Hepatocyte (in vitro differentiated cells): ENCODE results near the gene FKRP. TPM values are rescaled to one million over a fixed set of nuclear protein-coding genes. Genes with fewer than 3 reads are reported as not detected.

Source experiments
- DNase-seq: peaks from one replicate; pipeline ENCODE4 v3.0.0-alpha.2; 2016; ENCODE audit warnings: low spot score
- H2AFZ ChIP-seq: fragments of 200-600 bp; sonication (generic); 2 replicates; pipeline ENCODE4 v1.6.0; 2016; ENCODE audit warnings: antibody characterized with exemption, mild to moderate bottlenecking
- H3K27ac ChIP-seq: fragments of 200-600 bp; sonication (generic); 2 replicates; pipeline ENCODE4 v1.5.1; 2016; ENCODE audit warnings: mild to moderate bottlenecking
- H3K27me3 ChIP-seq: fragments of 200-600 bp; sonication (generic); 2 replicates; pipeline ENCODE4 v1.6.1; 2016
- H3K36me3 ChIP-seq: fragments of 200-600 bp; sonication (generic); replicated peaks from 2 replicates; pipeline ENCODE4 v1.5.1; 2016; ENCODE audit warnings: low read depth; ENCODE audit not compliant: insufficient read depth
- H3K4me1 ChIP-seq: fragments of 200-600 bp; sonication (generic); 2 replicates; pipeline ENCODE4 v1.5.1; 2016; ENCODE audit warnings: mild to moderate bottlenecking, moderate library complexity; ENCODE audit not compliant: insufficient read depth
- H3K4me2 ChIP-seq: fragments of 200-600 bp; sonication (generic); 2 replicates; pipeline ENCODE4 v1.6.0; 2016
- H3K4me3 ChIP-seq: fragments of 200-600 bp; sonication (generic); 2 replicates; pipeline ENCODE4 v1.5.1; 2016; ENCODE audit warnings: mild to moderate bottlenecking
- H3K79me2 ChIP-seq: fragments of 200-600 bp; sonication (generic); 2 replicates; pipeline ENCODE4 v1.6.0; 2017; ENCODE audit warnings: mild to moderate bottlenecking
- H3K9me2 ChIP-seq: fragments of 200-600 bp; sonication (generic); replicated peaks from 2 replicates; pipeline ENCODE4 v1.6.0; 2017; ENCODE audit warnings: mild to moderate bottlenecking; ENCODE audit not compliant: insufficient read depth
- H3K9me3 ChIP-seq: fragments of 200-600 bp; sonication (generic); 2 replicates; pipeline ENCODE4 v1.5.1; 2016; ENCODE audit warnings: low read depth, mild to moderate bottlenecking
- H4K20me1 ChIP-seq: fragments of 200-600 bp; sonication (generic); 2 replicates; pipeline ENCODE4 v1.6.0; 2016; ENCODE audit warnings: mild to moderate bottlenecking; ENCODE audit not compliant: insufficient read depth, poor library complexity, severe bottlenecking
- EZH2 ChIP-seq: fragments of 200-600 bp; sonication (generic); IDR thresholded peaks from 2 replicates; pipeline ENCODE4 v1.6.1; 2016; ENCODE audit warnings: antibody characterized with exemption, mild to moderate bottlenecking, borderline replicate concordance
- EZH2phosphoT487 ChIP-seq: fragments of 200-600 bp; sonication (generic); IDR thresholded peaks from one replicate; pipeline ENCODE4 v1.6.1; 2018; ENCODE audit warnings: antibody characterized with exemption, mild to moderate bottlenecking, low read depth, moderate library complexity; ENCODE audit not compliant: unreplicated experiment, severe bottlenecking
- WGBS: methylation state at CpG from one replicate; pipeline ENCODE4 v1.1.6; 2016; ENCODE audit warnings: low lambda C conversion rate; ENCODE audit errors: missing lambda C conversion rate; 5-methylcytosine and 5-hydroxymethylcytosine counted together
- polyA plus RNA-seq: library from polyadenylated mRNA; unstranded; fragments of >200 nt; fragmentation: Nextera tagmentation; extraction: Ambion mirVana; gene quantifications from 2 replicates; pipeline ENCODE4 v1.2.1, GENCODE V29; 2016
- total RNA-seq: library from RNA; depleted of rRNA; stranded (reverse); fragments of >200 nt; gene quantifications from 2 replicates; pipeline ENCODE4 v1.2.3, GENCODE V29; 2014
- TF ChIP-seq, protein P1 (sequence below): fragments of 200-600 bp; sonication (generic); IDR thresholded peaks from 2 replicates; pipeline ENCODE4 v1.5.1; 2016; ENCODE audit warnings: antibody characterized with exemption, mild to moderate bottlenecking; ENCODE audit not compliant: poor library complexity

The FKRP gene
- total and polyA plus RNA-seq, 2 experiments from 2014 or later: 18.7 to 23.6 TPM

DNA sequence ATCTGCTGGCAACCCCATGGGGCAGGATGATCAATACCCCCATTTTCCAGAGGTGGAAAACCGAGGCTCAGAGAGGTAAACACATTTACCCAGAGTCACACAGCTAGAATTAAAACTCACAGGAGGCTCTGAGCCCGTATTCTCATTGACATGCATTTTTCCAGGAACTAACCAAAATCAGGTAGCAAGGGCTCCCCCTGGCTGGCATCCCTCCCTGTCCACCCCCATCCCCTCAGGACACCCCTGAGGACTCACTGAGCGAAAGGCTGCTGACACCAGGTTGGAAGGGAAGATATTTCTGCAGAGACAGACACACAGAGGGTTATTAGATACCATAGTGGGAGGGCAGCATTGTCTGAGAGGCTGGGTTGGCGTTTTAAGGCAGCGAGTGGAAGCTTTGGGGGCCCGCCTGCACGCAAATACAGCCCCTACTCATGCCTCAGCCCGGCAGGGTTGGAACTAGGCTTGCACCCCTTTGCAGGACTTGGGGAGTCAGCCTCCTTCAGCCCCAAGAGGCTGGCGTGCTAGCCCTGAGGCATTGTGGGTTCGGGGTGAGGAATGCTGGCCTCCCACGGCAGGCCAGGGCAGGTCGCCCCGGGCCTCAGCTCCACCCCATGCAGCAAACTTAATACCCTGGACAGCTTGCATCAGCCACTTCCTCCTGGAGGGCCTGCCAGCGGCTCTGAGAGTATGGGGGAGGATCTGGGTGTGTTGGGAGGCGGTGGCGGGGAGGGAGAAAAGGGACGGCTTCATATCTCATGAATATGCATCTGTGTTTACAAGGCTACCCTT lies 38.6 kb downstream of the FKRP start:
- 45% methylated on average over 16 of the region's 17 CpGs for WGBS
- Histone ChIP-seq H3K4me1 (peaks cover 27% of the 10 kb centered on the region), H3K79me2 (peaks cover 66% of the 10 kb centered on the region), H2AFZ (no peak overlapping the region), H4K20me1 (peaks cover 7% of the 10 kb centered on the region), H3K4me2 (peak overlapping the region; percentile 87), H3K36me3 (no peaks in the 10 kb centered on the region), H3K4me3 (no peak overlapping the region), H3K9me2 (no peaks in the 10 kb centered on the region), H3K27ac (peak overlapping the region; percentile 98), H3K9me3 (no peaks in the 10 kb centered on the region), H3K27me3 (no peaks in the 10 kb centered on the region)
- peak; percentile 84 for DNase-seq
- TF ChIP-seq, protein P1, sequence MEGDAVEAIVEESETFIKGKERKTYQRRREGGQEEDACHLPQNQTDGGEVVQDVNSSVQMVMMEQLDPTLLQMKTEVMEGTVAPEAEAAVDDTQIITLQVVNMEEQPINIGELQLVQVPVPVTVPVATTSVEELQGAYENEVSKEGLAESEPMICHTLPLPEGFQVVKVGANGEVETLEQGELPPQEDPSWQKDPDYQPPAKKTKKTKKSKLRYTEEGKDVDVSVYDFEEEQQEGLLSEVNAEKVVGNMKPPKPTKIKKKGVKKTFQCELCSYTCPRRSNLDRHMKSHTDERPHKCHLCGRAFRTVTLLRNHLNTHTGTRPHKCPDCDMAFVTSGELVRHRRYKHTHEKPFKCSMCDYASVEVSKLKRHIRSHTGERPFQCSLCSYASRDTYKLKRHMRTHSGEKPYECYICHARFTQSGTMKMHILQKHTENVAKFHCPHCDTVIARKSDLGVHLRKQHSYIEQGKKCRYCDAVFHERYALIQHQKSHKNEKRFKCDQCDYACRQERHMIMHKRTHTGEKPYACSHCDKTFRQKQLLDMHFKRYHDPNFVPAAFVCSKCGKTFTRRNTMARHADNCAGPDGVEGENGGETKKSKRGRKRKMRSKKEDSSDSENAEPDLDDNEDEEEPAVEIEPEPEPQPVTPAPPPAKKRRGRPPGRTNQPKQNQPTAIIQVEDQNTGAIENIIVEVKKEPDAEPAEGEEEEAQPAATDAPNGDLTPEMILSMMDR: peak; percentile 35
- no peak for TF ChIP-seq EZH2phosphoT487

DNA sequence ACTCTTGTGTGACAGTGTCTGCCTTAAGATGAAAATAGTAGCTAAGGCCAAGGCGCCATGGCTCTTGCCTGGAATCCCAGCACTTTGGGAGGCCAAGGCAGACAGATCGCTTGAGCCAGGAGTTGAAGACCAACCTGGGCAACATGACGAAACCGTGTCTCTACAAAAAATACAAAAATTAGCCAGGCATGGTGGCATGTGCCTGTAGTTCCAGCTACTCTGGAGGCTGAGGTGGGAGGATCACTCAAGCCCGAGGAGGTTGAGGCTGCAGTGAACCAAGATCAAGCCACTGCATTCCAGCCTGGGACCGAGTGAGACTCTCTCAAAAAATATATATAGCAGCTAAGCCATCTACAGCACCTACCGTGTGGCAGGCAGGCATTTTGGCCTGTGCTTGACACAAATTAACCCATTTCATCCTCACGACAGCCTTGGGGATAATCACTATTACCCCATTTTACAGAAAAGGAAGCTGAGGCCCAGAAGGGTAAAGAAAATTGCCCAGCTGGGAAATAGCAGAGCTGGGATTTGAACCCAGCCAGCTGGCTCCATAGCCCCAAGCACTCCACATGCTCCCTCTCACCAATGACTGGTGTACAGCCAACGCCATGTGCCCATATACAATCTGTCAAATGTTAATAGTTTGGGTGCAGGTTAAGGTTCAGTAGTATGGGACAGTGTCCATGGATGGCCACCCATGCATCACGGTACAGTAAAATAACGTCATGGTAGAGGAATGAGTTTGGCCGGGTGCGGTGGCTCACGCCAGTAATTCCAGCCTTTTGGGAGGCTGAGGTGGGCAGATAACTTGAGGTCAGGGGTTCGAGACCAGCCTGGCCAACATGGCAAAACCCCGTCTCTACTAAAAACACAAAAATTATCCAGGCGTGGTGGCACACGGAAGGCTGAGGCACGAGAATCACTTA lies 39.5 kb downstream of the FKRP start:
- Histone ChIP-seq H3K36me3 (no peaks in the 10 kb centered on the region), H4K20me1 (peaks cover 7% of the 10 kb centered on the region), H2AFZ (no peak overlapping the region), H3K4me2 (peak overlapping the region; percentile 87), H3K79me2 (peaks cover 65% of the 10 kb centered on the region), H3K9me3 (no peaks in the 10 kb centered on the region), H3K4me3 (peak overlapping the region; percentile 36), H3K4me1 (peaks cover 27% of the 10 kb centered on the region), H3K27ac (peak overlapping the region; percentile 98), H3K27me3 (no peaks in the 10 kb centered on the region), H3K9me2 (no peaks in the 10 kb centered on the region)
- WGBS: 84% methylated on average over 19 of the region's 19 CpGs
- no peak for DNase-seq
- TF ChIP-seq, protein P1: no peak
- TF ChIP-seq EZH2phosphoT487 (no peak), EZH2 (no peak)

DNA sequence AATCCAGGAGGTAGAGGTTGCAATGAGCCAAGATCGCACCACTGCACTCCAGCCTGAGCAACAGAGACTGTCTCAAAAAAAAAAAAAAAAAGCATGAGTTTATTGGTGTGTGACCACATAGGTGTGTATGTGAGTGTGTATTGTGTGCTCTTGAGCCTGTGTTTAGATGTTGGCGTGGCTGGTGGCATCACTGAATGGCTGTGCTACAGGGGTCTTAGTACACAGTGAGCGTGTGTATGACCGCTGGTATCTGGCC lies 40.1 kb downstream of the FKRP start:
- TF ChIP-seq, protein P1: no peak
- Histone ChIP-seq H3K4me1 (peaks cover 27% of the 10 kb centered on the region), H3K4me3 (peak overlapping the region; percentile 36), H3K27ac (peak overlapping the region; percentile 98), H3K9me2 (no peaks in the 10 kb centered on the region), H3K4me2 (peak overlapping the region; percentile 87), H3K9me3 (no peaks in the 10 kb centered on the region), H3K36me3 (no peaks in the 10 kb centered on the region), H4K20me1 (peaks cover 7% of the 10 kb centered on the region), H3K27me3 (no peaks in the 10 kb centered on the region), H3K79me2 (peaks cover 60% of the 10 kb centered on the region), H2AFZ (no peak overlapping the region)
- DNase-seq: no peak
- 44% methylated on average over 4 of the region's 4 CpGs for WGBS
